Hepatocyte (in vitro differentiated cells): ENCODE measurements around the gene EBI3. TPM values are rescaled to one million over a fixed set of nuclear protein-coding genes. Genes with fewer than 3 reads are reported as not detected.
"Not testable (repeated sequence)": the region's sequence is repeated elsewhere in the genome, so short reads cannot be mapped to it uniquely, and the experiment has no call there.

ENCODE experiments used
- DNase-seq: peaks from one replicate; pipeline ENCODE4 v3.0.0-alpha.2; 2016; ENCODE audit warnings: low spot score
- H2AFZ ChIP-seq: fragments of 200-600 bp; sonication (generic); 2 replicates; pipeline ENCODE4 v1.6.0; 2016; ENCODE audit warnings: antibody characterized with exemption, mild to moderate bottlenecking
- H3K27ac ChIP-seq: fragments of 200-600 bp; sonication (generic); 2 replicates; pipeline ENCODE4 v1.5.1; 2016; ENCODE audit warnings: mild to moderate bottlenecking
- H3K27me3 ChIP-seq: fragments of 200-600 bp; sonication (generic); 2 replicates; pipeline ENCODE4 v1.6.1; 2016
- H3K36me3 ChIP-seq: fragments of 200-600 bp; sonication (generic); replicated peaks from 2 replicates; pipeline ENCODE4 v1.5.1; 2016; ENCODE audit warnings: low read depth; ENCODE audit not compliant: insufficient read depth
- H3K4me1 ChIP-seq: fragments of 200-600 bp; sonication (generic); 2 replicates; pipeline ENCODE4 v1.5.1; 2016; ENCODE audit warnings: mild to moderate bottlenecking, moderate library complexity; ENCODE audit not compliant: insufficient read depth
- H3K4me2 ChIP-seq: fragments of 200-600 bp; sonication (generic); 2 replicates; pipeline ENCODE4 v1.6.0; 2016
- H3K4me3 ChIP-seq: fragments of 200-600 bp; sonication (generic); 2 replicates; pipeline ENCODE4 v1.5.1; 2016; ENCODE audit warnings: mild to moderate bottlenecking
- H3K79me2 ChIP-seq: fragments of 200-600 bp; sonication (generic); 2 replicates; pipeline ENCODE4 v1.6.0; 2017; ENCODE audit warnings: mild to moderate bottlenecking
- H3K9me2 ChIP-seq: fragments of 200-600 bp; sonication (generic); replicated peaks from 2 replicates; pipeline ENCODE4 v1.6.0; 2017; ENCODE audit warnings: mild to moderate bottlenecking; ENCODE audit not compliant: insufficient read depth
- H3K9me3 ChIP-seq: fragments of 200-600 bp; sonication (generic); 2 replicates; pipeline ENCODE4 v1.5.1; 2016; ENCODE audit warnings: low read depth, mild to moderate bottlenecking
- H4K20me1 ChIP-seq: fragments of 200-600 bp; sonication (generic); 2 replicates; pipeline ENCODE4 v1.6.0; 2016; ENCODE audit warnings: mild to moderate bottlenecking; ENCODE audit not compliant: insufficient read depth, poor library complexity, severe bottlenecking
- EZH2 ChIP-seq: fragments of 200-600 bp; sonication (generic); IDR thresholded peaks from 2 replicates; pipeline ENCODE4 v1.6.1; 2016; ENCODE audit warnings: antibody characterized with exemption, mild to moderate bottlenecking, borderline replicate concordance
- EZH2phosphoT487 ChIP-seq: fragments of 200-600 bp; sonication (generic); IDR thresholded peaks from one replicate; pipeline ENCODE4 v1.6.1; 2018; ENCODE audit warnings: antibody characterized with exemption, mild to moderate bottlenecking, low read depth, moderate library complexity; ENCODE audit not compliant: unreplicated experiment, severe bottlenecking
- WGBS: methylation state at CpG from one replicate; pipeline ENCODE4 v1.1.6; 2016; ENCODE audit warnings: low lambda C conversion rate; ENCODE audit errors: missing lambda C conversion rate; 5-methylcytosine and 5-hydroxymethylcytosine counted together
- polyA plus RNA-seq: library from polyadenylated mRNA; unstranded; fragments of >200 nt; fragmentation: Nextera tagmentation; extraction: Ambion mirVana; gene quantifications from 2 replicates; pipeline ENCODE4 v1.2.1, GENCODE V29; 2016
- total RNA-seq: library from RNA; depleted of rRNA; stranded (reverse); fragments of >200 nt; gene quantifications from 2 replicates; pipeline ENCODE4 v1.2.3, GENCODE V29; 2014
- TF ChIP-seq, protein P1 (sequence below): fragments of 200-600 bp; sonication (generic); IDR thresholded peaks from 2 replicates; pipeline ENCODE4 v1.5.1; 2016; ENCODE audit warnings: antibody characterized with exemption, mild to moderate bottlenecking; ENCODE audit not compliant: poor library complexity

The EBI3 gene
- total and polyA plus RNA-seq, 2 experiments from 2014 or later: 3.0 to 7.6 TPM

- peak overlapping the region; percentile 29 for H3K4me3 ChIP-seq
- H3K36me3 ChIP-seq: no peaks in the 10 kb centered on the region
- no peaks in the 10 kb centered on the region for H3K79me2 ChIP-seq
- peak overlapping the region; percentile 93 for H3K4me2 ChIP-seq
- H3K4me1 ChIP-seq: peaks cover 7% of the 10 kb centered on the region
- peak overlapping the region; percentile 31 for H2AFZ ChIP-seq
- H3K27ac ChIP-seq: no peak overlapping the region
- no peaks in the 10 kb centered on the region for H3K9me2 ChIP-seq
- H3K27me3 ChIP-seq: peaks cover 47% of the 10 kb centered on the region
- no peaks in the 10 kb centered on the region for H4K20me1 ChIP-seq
- H3K9me3 ChIP-seq: no peaks in the 10 kb centered on the region
- TF ChIP-seq EZH2phosphoT487 (no peak), EZH2 (peak; percentile 36)
- no peak for DNase-seq
- no CpG with 5 or more reads among the region's 30 CpGs for WGBS
These were observed 49.9 kb downstream of the EBI3 start for GRCh38 chr19:4279267-4279529.

DNA sequence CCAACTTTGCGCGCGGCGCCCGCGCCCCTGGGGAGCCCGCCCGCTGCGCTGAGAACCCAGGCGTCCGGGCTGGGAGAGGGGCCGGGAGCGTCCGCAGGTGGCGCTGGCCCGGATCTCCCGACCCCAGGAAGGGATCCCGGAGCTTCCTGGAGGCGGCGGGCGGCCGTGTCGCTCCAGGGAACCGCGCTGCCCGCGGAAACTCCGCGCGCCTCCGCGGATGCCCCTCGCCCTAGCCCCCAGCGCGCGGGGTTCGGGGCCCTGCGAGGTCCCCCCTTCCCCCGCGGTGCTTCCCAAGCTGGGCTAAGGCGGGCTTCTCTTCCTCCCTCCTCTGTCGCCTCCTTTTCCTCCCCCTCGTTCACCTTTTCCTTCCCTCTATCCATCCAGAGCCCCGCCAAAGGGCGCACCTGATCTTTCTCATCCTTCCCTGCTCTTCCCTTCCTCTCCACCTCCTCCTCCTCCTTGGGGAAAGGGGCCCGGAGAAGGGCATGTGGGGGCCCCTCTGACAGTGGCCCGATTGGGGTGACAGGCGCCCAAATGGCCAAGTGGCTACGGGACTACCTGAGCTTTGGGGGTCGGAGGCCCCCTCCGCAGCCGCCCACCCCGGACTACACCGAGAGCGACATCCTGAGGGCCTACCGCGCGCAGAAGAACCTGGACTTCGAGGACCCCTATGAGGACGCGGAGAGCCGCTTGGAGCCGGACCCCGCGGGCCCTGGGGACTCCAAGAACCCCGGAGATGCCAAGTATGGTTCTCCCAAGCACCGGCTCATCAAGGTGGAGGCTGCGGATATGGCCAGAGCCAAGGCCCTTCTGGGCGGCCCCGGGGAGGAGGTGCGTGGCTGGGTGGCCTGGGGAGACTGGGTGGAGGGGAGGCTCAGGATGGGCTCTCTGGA lies 50.5 kb downstream of the EBI3 start:
- H2AFZ ChIP-seq: peak overlapping the region; percentile 31
- no peaks in the 10 kb centered on the region for H4K20me1 ChIP-seq
- 13% methylated on average over 42 of the region's 71 CpGs for WGBS
- no peaks in the 10 kb centered on the region for H3K36me3 ChIP-seq
- H3K27ac ChIP-seq: no peak overlapping the region
- peak overlapping the region; percentile 29 for H3K4me3 ChIP-seq
- peak overlapping the region; percentile 93 for H3K4me2 ChIP-seq
- peaks cover 7% of the 10 kb centered on the region for H3K4me1 ChIP-seq
- no peaks in the 10 kb centered on the region for H3K9me2 ChIP-seq
- H3K9me3 ChIP-seq: no peaks in the 10 kb centered on the region
- H3K79me2 ChIP-seq: no peaks in the 10 kb centered on the region
- TF ChIP-seq, protein P1, sequence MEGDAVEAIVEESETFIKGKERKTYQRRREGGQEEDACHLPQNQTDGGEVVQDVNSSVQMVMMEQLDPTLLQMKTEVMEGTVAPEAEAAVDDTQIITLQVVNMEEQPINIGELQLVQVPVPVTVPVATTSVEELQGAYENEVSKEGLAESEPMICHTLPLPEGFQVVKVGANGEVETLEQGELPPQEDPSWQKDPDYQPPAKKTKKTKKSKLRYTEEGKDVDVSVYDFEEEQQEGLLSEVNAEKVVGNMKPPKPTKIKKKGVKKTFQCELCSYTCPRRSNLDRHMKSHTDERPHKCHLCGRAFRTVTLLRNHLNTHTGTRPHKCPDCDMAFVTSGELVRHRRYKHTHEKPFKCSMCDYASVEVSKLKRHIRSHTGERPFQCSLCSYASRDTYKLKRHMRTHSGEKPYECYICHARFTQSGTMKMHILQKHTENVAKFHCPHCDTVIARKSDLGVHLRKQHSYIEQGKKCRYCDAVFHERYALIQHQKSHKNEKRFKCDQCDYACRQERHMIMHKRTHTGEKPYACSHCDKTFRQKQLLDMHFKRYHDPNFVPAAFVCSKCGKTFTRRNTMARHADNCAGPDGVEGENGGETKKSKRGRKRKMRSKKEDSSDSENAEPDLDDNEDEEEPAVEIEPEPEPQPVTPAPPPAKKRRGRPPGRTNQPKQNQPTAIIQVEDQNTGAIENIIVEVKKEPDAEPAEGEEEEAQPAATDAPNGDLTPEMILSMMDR: no peak
- peak; percentile 55 for TF ChIP-seq EZH2phosphoT487
- TF ChIP-seq EZH2: peak; percentile 6
- H3K27me3 ChIP-seq: peaks cover 47% of the 10 kb centered on the region
- DNase-seq: no peak

- H3K79me2 ChIP-seq: no peaks in the 10 kb centered on the region
- no peak overlapping the region for H2AFZ ChIP-seq
- H3K9me2 ChIP-seq: no peaks in the 10 kb centered on the region
- H3K9me3 ChIP-seq: no peaks in the 10 kb centered on the region
- TF ChIP-seq, protein P1: no peak
- TF ChIP-seq EZH2 (no peak), EZH2phosphoT487 (no peak)
- peaks cover 2% of the 10 kb centered on the region for H3K4me1 ChIP-seq
- H4K20me1 ChIP-seq: no peaks in the 10 kb centered on the region
- peaks cover 22% of the 10 kb centered on the region for H3K27me3 ChIP-seq
- H3K4me3 ChIP-seq: no peak overlapping the region
- no peaks in the 10 kb centered on the region for H3K36me3 ChIP-seq
- 60% methylated on average over 20 of the region's 20 CpGs for WGBS
- peak overlapping the region; percentile 60 for H3K4me2 ChIP-seq
- DNase-seq: peak; percentile 53
- H3K27ac ChIP-seq: no peak overlapping the region
These were observed 55.0 kb downstream of the EBI3 start for GRCh38 chr19:4284176-4284958.

DNA sequence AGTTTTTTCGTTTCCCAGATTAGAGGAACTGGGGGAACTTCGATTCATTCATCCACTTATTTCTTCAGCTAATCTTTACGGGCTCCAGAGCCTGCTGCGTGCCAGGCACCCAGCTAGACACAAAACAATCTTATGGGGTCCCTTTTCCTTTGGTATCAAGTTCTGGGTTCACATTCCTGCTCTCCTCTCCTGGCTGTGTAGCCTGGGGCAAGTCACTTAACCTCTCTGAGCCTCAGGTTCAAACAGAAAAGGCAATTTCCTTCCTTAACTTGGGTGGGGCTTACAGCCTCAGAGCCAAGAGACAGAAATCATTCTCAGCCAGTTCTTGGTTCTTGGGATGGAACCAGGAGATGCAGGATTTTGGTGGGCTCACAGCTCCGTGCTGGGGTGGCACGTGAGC lies 55.7 kb downstream of the EBI3 start:
- Histone ChIP-seq H3K79me2 (no peaks in the 10 kb centered on the region), H3K4me3 (no peak overlapping the region), H4K20me1 (no peaks in the 10 kb centered on the region), H2AFZ (no peak overlapping the region), H3K9me3 (no peaks in the 10 kb centered on the region), H3K27me3 (peaks cover 16% of the 10 kb centered on the region), H3K36me3 (no peaks in the 10 kb centered on the region), H3K27ac (no peak overlapping the region), H3K9me2 (no peaks in the 10 kb centered on the region), H3K4me2 (peak overlapping the region; percentile 60), H3K4me1 (no peaks in the 10 kb centered on the region)
- 89% methylated on average over 6 of the region's 6 CpGs for WGBS
- DNase-seq: no peak
- TF ChIP-seq, protein P1: no peak
- TF ChIP-seq EZH2phosphoT487: no peak
- no peak for TF ChIP-seq EZH2

DNA sequence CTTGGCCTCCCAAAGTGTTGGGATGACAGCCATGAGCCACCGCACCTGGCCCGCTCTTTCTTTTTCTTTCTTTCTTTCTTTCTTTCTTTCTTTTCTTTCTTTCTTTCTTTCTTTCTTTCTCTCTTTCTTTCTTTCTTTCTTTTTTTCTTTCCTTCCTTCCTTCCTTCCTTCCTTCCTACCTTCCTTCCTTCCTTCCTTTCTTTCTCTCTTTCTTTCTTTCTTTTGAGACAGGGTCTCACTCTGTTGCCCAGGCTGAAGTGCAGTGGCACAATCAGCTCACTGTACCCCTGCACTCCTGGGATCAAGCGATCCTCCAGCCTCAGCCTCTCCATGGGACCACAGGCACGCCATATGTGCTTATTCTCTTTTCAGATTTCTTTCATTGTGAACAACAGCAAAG lies 56.8 kb downstream of the EBI3 start:
- not testable (repeated sequence) for H3K79me2 ChIP-seq, H3K36me3 ChIP-seq, H3K9me2 ChIP-seq, H3K4me1 ChIP-seq, H3K9me3 ChIP-seq, H3K27me3 ChIP-seq, DNase-seq, H3K27ac ChIP-seq, H2AFZ ChIP-seq, H3K4me2 ChIP-seq, H3K4me3 ChIP-seq, H4K20me1 ChIP-seq
- WGBS: 94% methylated on average over 4 of the region's 4 CpGs
